Colonic mucosa (tissue), 4 donors: ENCODE measurements around the gene GORASP1. TPM values are rescaled to one million over a fixed set of nuclear protein-coding genes. Genes with fewer than 3 reads are reported as not detected.

Source experiments
- DNase-seq: peaks from one replicate; pipeline ENCODE4 v3.0.0-alpha.2; 2020
- H3K27ac ChIP-seq: fragments of 200-600 bp; one replicate; pipeline ENCODE4 v1.8.0; 2021
- H3K27me3 ChIP-seq: fragments of 200-600 bp; one replicate; pipeline ENCODE4 v1.8.0; 2021
- H3K36me3 ChIP-seq: fragments of 200-600 bp; one replicate; pipeline ENCODE4 v1.8.0; 2021
- H3K4me1 ChIP-seq: fragments of 200-600 bp; one replicate; pipeline ENCODE4 v1.8.0; 2021; ENCODE audit warnings: mild to moderate bottlenecking
- H3K4me3 ChIP-seq: fragments of 200-600 bp; one replicate; pipeline ENCODE4 v1.8.0; 2021
- H3K9ac ChIP-seq, 2 donors: one replicate each; pipeline ENCODE4 v1.7.0; 2013; ENCODE audit warnings: control low read depth in 2 of 2, low read depth in 2 of 2, low read length in 2 of 2
- H3K9me3 ChIP-seq: fragments of 200-600 bp; one replicate; pipeline ENCODE4 v1.8.0; 2021
- CTCF ChIP-seq: fragments of 200-600 bp; IDR thresholded peaks from one replicate; pipeline ENCODE4 v1.8.0; 2022; ENCODE audit warnings: antibody characterized with exemption, mild to moderate bottlenecking
- intact Hi-C: fragments of 100-400 bp; cut with DNase I; formaldehyde crosslinking; loops from one replicate; pipeline ENCODE4 v1.14.1; 2022
- total RNA-seq, 2 donors: library from RNA; stranded (reverse); fragmentation: NEBNext Ultra II Directional in 1 of 2; extraction: Animal tissue kit (Norgen Biotek cat#: 25700) in 1 of 2; gene quantifications; one replicate each; pipeline ENCODE4 v1.2.1, GENCODE V29; 2021
- donor health status: healthy.
- donor health status: DM: no; HTN: no; CAD: no.
- donor health status: DM: no; HTN: no; CAD: no.

Gene GORASP1
- total RNA-seq, 2 donors from 2014 or later, result 84.2 to 106 TPM

GRCh38 chr3:39143051-39143885, 35.8 kb upstream of the GORASP1 start:
- H3K9ac ChIP-seq, result no peak overlapping the region
- H3K36me3 ChIP-seq, result peaks cover 33% of the 10 kb centered on the region
- no peaks in the 10 kb centered on the region for H3K27me3 ChIP-seq
- DNase-seq, result no peak
- peaks cover 42% of the 10 kb centered on the region for H3K4me1 ChIP-seq
- no peak overlapping the region for H3K4me3 ChIP-seq
- intact Hi-C loops, result loop anchor here (5.0 kb wide), 1 partner anchor 34 kb away; no protein-coding TSS in a partner anchor
- TF ChIP-seq CTCF, result no peak
- peak overlapping the region; percentile 72 for H3K27ac ChIP-seq
- no peaks in the 10 kb centered on the region for H3K9me3 ChIP-seq

DNA sequence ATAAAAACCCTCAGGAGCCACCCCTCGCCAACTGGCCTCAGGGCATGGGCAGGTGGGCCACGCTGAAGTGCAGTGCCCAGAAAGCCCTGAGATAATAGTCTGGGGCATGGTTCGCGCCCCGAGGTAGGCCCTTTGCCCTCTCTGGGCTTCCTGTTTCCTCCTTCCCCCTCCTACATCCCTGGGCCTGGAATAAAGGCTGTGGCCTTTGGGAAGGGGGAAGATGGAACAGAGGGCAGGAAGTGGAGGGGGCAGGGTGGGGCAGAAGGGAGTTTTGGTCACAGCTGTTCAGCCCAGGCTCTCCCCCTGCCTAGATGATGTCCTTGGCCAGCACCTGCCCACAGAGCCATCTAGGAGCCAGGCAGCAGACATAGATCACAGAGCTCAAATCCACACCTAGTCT, 34.6 kb upstream of the GORASP1 start:
- no peak for TF ChIP-seq CTCF
- Histone ChIP-seq H3K9ac (peak overlapping the region; percentile 13 to 83), H3K4me1 (peaks cover 37% of the 10 kb centered on the region), H3K27me3 (no peaks in the 10 kb centered on the region), H3K27ac (peak overlapping the region; percentile 72), H3K9me3 (no peaks in the 10 kb centered on the region), H3K36me3 (peaks cover 33% of the 10 kb centered on the region), H3K4me3 (no peak overlapping the region)
- DNase-seq, result peak; percentile 81
- intact Hi-C loops, result loop anchor here (5.0 kb wide), 1 partner anchor 35 kb away; no protein-coding TSS in a partner anchor

DNA sequence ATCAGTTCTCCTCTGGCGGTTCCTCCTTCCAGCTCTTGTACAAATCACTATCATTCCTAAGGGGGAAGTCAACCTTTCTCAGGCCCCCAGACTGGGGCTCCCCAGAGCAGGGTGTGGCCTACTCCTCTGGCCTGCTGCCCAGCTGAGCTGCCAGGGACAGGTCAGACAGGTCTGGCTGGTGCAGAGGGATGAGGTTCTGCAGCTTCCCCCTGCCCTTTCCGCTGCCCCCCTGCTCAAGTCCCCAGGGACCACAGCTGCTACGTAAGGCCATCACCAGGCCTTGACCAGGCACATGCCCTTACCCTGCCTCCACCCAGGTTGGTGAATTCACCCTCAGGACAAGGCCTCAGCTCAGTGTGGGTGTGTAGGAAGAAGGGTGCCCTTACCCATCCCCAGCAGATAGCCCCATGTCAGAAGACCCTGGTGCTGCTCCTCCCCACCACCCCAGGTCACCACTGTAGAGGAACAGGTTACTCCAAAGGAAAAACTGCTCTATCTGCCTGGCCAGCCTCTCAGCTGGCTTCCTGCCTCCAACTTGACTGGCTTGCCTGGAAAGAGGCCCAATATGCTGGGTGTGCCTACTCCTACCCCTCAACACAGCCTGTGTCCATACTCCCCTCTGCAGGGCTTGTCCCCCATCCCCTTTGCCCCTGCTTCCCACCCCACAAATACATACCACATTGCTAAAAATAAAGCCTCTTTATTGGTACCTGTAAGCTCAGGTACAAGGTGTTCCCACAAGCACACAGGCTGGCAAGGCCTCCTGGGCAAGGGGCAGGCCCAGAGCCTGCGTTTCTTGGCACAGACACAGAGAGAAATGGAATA, 34.0 kb upstream of the GORASP1 start:
- TF ChIP-seq CTCF, result no peak
- Histone ChIP-seq H3K4me1 (peaks cover 31% of the 10 kb centered on the region), H3K27me3 (no peaks in the 10 kb centered on the region), H3K9me3 (no peaks in the 10 kb centered on the region), H3K9ac (peak overlapping the region in 1 of 2 donors; percentile 83), H3K4me3 (no peak overlapping the region), H3K27ac (peak overlapping the region; percentile 72), H3K36me3 (peaks cover 33% of the 10 kb centered on the region)
- DNase-seq, result peak; percentile 93
- intact Hi-C loops, result loop anchor here (5.0 kb wide), 1 partner anchor 36 kb away; no protein-coding TSS in a partner anchor

DNA sequence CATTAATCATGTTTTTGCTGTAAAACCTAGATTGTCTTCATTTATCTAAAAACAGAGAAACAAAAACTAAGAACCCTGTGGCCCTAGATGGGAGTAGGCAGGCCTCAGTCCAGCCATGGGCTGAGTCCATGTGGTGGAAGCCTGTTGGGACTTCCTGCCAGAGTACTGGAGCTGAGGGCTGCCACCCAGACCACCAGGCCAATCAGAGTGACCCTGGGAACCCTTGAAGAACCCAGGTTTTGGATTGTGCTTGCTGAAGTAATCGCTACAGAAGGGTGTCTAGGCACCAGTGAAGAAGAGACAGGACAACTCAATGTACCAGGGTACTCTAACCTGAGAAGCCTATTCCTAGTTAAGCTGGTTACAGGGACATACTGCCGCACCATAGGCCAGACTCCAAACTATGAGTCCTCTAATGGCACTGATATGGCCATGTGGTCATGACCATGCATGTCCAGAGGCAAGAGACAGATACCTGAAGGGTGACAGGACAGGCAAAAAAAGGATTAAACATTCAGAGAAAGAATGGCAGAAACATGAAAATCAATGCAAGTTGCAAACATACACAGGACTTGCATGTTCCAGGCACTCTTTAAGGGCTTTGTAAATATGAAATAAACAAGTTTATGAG, 33.0 kb upstream of the GORASP1 start:
- H3K27ac ChIP-seq, result peak overlapping the region; percentile 72
- no peaks in the 10 kb centered on the region for H3K9me3 ChIP-seq
- DNase-seq, result no peak
- TF ChIP-seq CTCF, result no peak
- no peak overlapping the region for H3K4me3 ChIP-seq
- peaks cover 31% of the 10 kb centered on the region for H3K36me3 ChIP-seq
- peak overlapping the region in 1 of 2 donors; percentile 83 for H3K9ac ChIP-seq
- H3K4me1 ChIP-seq, result peaks cover 22% of the 10 kb centered on the region
- intact Hi-C loops, result loop anchor here (5.0 kb wide), 1 partner anchor 37 kb away; no protein-coding TSS in a partner anchor
- H3K27me3 ChIP-seq, result no peaks in the 10 kb centered on the region

GRCh38 chr3:39139442-39139841, 32.0 kb upstream of the GORASP1 start:
- intact Hi-C loops, result no loop called here
- Histone ChIP-seq H3K9ac (no peak overlapping the region), H3K9me3 (no peaks in the 10 kb centered on the region), H3K27ac (no peak overlapping the region), H3K4me3 (no peak overlapping the region), H3K4me1 (peaks cover 21% of the 10 kb centered on the region), H3K27me3 (no peaks in the 10 kb centered on the region), H3K36me3 (peaks cover 21% of the 10 kb centered on the region)
- no peak for TF ChIP-seq CTCF
- DNase-seq, result no peak
